ENCODE data around the gene TNFAIP8L3.

GRCh38 chr15:51065781-51066180 is 28.9 kb downstream of the TNFAIP8L3 start:
- no peak for TF ChIP-seq EP300 (IDR thresholded peaks at IDR 0.05)
- no peak for TF ChIP-seq POLR2A (IDR thresholded peaks at IDR 0.05; ENCODE audit: low read depth)
